KMS-11 (cell line): ENCODE measurements around the gene ATP6V0D1.

Experiments
- H2AFZ ChIP-seq: fragments of 200-600 bp; sonication (generic); 2 replicates; pipeline ENCODE4 v1.6.1; 2016; ENCODE audit warnings: antibody characterized with exemption, mixed run types, low read depth
- H3K27ac ChIP-seq: fragments of 200-600 bp; sonication (generic); 2 replicates; pipeline ENCODE4 v1.6.1; 2016; ENCODE audit warnings: mild to moderate bottlenecking, mixed run types
- H3K27me3 ChIP-seq: fragments of 200-600 bp; sonication (generic); 2 replicates; pipeline ENCODE4 v1.6.1; 2017; ENCODE audit warnings: mild to moderate bottlenecking, low read depth, mixed run types, moderate library complexity; ENCODE audit not compliant: insufficient read depth
- H3K36me3 ChIP-seq: fragments of 200-600 bp; sonication (generic); 2 replicates; pipeline ENCODE4 v1.6.1; 2017; ENCODE audit warnings: mild to moderate bottlenecking, mixed run types; ENCODE audit not compliant: insufficient read depth
- H3K4me1 ChIP-seq: fragments of 200-600 bp; sonication (generic); 2 replicates; pipeline ENCODE4 v1.6.1; 2016; ENCODE audit warnings: mild to moderate bottlenecking, low read depth, mixed run types; ENCODE audit not compliant: poor library complexity, severe bottlenecking
- H3K4me2 ChIP-seq: fragments of 200-600 bp; sonication (generic); 2 replicates; pipeline ENCODE4 v1.7.0; 2016; ENCODE audit warnings: mild to moderate bottlenecking, mixed run types
- H3K4me3 ChIP-seq: fragments of 200-600 bp; sonication (generic); IDR thresholded peaks from 2 replicates; pipeline ENCODE4 v1.6.1; 2017; ENCODE audit warnings: low read depth, low read length, mixed read lengths; ENCODE audit not compliant: insufficient read depth
- H3K79me2 ChIP-seq: fragments of 200-600 bp; sonication (generic); 2 replicates; pipeline ENCODE4 v1.6.1; 2016; ENCODE audit warnings: low read depth, mixed run types; ENCODE audit not compliant: insufficient read depth
- H3K9ac ChIP-seq: fragments of 200-600 bp; sonication (generic); 2 replicates; pipeline ENCODE4 v1.6.1; 2016; ENCODE audit warnings: mild to moderate bottlenecking, mixed run types
- H4K20me1 ChIP-seq: fragments of 200-600 bp; sonication (generic); 2 replicates; pipeline ENCODE4 v1.6.1; 2016; ENCODE audit warnings: mild to moderate bottlenecking, mixed run types; ENCODE audit not compliant: insufficient read depth
- CTCF ChIP-seq: fragments of 200-600 bp; sonication (generic); conservative IDR thresholded peaks from 2 replicates; pipeline ENCODE4 v1.6.1; 2017; ENCODE audit warnings: low read depth, mild to moderate bottlenecking, antibody characterized with exemption, low read length, moderate library complexity, mixed read lengths

Gene ATP6V0D1

GRCh38 chr16:67519242-67519641 lies 38.3 kb upstream of the ATP6V0D1 start:
- Histone ChIP-seq H3K4me2 (no peak overlapping the region), H3K4me1 (peaks cover 9% of the 10 kb centered on the region), H3K9ac (no peak overlapping the region), H4K20me1 (no peaks in the 10 kb centered on the region), H3K27ac (no peak overlapping the region), H3K27me3 (no peaks in the 10 kb centered on the region), H3K79me2 (no peaks in the 10 kb centered on the region), H3K36me3 (no peaks in the 10 kb centered on the region), H2AFZ (no peak overlapping the region), H3K4me3 (no peak overlapping the region)
- TF ChIP-seq CTCF, result no peak

- Histone ChIP-seq H3K4me1 (peaks cover 15% of the 10 kb centered on the region), H3K27me3 (no peaks in the 10 kb centered on the region)
Observed at GRCh38 chr16:67518676-67519075, 37.7 kb upstream of the ATP6V0D1 start.

GRCh38 chr16:67517661-67518423 lies 36.9 kb upstream of the ATP6V0D1 start:
- H3K9ac ChIP-seq, result no peak overlapping the region
- no peak for TF ChIP-seq CTCF
- no peak overlapping the region for H2AFZ ChIP-seq
- no peak overlapping the region for H3K4me3 ChIP-seq
- no peaks in the 10 kb centered on the region for H3K36me3 ChIP-seq
- H4K20me1 ChIP-seq, result no peaks in the 10 kb centered on the region
- no peak overlapping the region for H3K4me2 ChIP-seq
- H3K27ac ChIP-seq, result no peak overlapping the region
- no peaks in the 10 kb centered on the region for H3K79me2 ChIP-seq
- peaks cover 15% of the 10 kb centered on the region for H3K4me1 ChIP-seq
- H3K27me3 ChIP-seq, result no peaks in the 10 kb centered on the region

More at GRCh38 chr16:67518676-67519075, 37.7 kb upstream of the ATP6V0D1 start:
- Histone ChIP-seq H3K9ac (no peak overlapping the region), H3K79me2 (no peaks in the 10 kb centered on the region), H3K4me2 (no peak overlapping the region), H2AFZ (no peak overlapping the region), H3K36me3 (no peaks in the 10 kb centered on the region), H3K4me3 (no peak overlapping the region), H4K20me1 (no peaks in the 10 kb centered on the region), H3K27ac (no peak overlapping the region)
- TF ChIP-seq CTCF, result no peak

- Histone ChIP-seq H3K9ac (no peak overlapping the region), H3K79me2 (no peaks in the 10 kb centered on the region), H4K20me1 (no peaks in the 10 kb centered on the region), H3K4me1 (peaks cover 15% of the 10 kb centered on the region), H3K27ac (no peak overlapping the region), H3K36me3 (no peaks in the 10 kb centered on the region), H2AFZ (no peak overlapping the region), H3K4me2 (no peak overlapping the region), H3K4me3 (no peak overlapping the region), H3K27me3 (no peaks in the 10 kb centered on the region)
- no peak for TF ChIP-seq CTCF
Observed at GRCh38 chr16:67517155-67517445, 36.1 kb upstream of the ATP6V0D1 start.
